Hindlimb muscle (tissue), 1 donor: ENCODE measurements around the gene SERTAD4. TPM values are rescaled to one million over a fixed set of nuclear protein-coding genes. Genes with fewer than 3 reads are reported as not detected.
A peak's percentile ranks its signal among the peaks of the same experiment; 100 is the strongest.
"Not testable (repeated sequence)": the region's sequence is repeated elsewhere in the genome, so short reads cannot be mapped to it uniquely, and the experiment has no call there.

Experiments used
- DNase-seq: peaks from one replicate; pipeline ENCODE4 v3.0.0-alpha.2; 2013
- polyA plus RNA-seq: library from polyadenylated mRNA; unstranded; fragments of 120-200 nt; gene quantifications from one replicate; pipeline ENCODE4 v1.2.1, GENCODE V29; 2013; ENCODE audit not compliant: insufficient read length

The SERTAD4 gene
- polyA plus RNA-seq, 1 donor: 2.7 TPM

DNA sequence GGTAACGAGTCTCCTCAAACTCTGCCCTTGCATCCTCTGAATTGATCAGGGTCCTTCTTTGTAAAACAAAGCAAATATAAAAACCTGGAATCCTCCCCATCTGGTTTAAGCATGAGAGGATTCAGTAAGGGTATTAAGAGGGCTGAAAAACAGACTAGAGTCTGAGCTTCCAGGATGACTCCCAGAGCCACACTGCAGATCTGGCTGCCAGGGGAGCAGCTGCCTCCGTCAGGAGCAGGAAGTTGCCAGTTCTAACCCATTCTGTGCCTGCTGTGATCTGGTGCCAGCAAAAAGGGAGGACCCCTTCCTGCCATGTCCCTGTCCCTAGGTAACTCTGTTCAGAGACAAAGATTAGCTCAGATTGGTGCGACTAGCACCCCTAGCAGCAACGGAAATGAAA lies 27.5 kb downstream of the SERTAD4 start:
- no peak for DNase-seq

DNA sequence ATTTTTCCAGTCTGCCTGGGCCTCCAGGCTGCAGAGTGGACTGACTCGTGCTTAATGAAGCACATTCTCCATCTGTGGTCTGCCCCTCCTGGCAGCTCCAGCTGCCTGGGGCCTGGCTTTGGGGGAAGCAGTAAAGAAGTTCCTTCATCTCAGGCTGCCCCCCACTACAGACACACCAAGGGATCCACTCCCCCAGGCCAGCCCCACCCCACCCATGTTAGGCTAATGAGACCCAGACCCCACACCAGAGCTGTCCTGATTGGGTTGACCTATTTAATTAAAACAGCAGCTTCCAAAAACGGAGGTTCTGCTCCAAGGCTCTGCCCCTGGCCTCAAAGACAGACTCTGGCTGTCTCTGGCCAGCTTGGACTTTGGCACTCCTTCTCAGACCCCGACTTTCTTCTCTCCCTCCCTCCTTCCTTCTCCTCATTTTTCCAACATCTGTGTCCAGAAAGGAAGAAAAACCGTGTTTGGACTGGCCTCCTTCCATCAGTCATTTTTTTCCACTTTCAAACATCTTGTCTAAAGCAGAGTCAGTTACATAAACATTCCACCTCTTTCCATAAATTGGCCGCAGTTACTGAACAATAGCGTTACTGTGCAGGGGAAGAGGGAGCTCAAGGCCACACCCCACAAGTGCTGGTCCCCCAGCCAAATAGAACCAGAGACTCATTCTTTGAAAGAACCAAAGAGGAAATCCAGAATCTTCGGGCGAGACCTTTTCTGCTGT lies 29.7 kb downstream of the SERTAD4 start:
- peak; percentile 94 for DNase-seq

DNA sequence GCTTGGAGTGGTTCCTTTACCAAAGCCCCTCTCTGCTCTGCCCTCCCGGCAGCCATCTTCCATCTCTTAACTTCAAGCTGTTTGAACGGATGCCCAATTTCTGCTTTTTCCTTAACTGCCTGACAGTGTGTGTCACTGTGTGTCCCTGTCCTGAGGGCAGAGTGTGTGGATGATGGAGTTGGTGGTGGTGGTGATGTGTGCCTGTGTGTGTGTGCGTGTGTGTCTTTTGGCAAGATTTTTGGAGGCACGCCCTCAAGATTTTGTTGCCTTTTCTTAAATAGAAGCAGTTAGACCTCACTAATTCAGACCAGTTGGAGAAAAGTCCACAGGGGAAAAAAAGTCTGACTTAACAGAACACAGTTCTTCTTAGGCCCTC lies 30.3 kb downstream of the SERTAD4 start:
- DNase-seq: no peak

DNA sequence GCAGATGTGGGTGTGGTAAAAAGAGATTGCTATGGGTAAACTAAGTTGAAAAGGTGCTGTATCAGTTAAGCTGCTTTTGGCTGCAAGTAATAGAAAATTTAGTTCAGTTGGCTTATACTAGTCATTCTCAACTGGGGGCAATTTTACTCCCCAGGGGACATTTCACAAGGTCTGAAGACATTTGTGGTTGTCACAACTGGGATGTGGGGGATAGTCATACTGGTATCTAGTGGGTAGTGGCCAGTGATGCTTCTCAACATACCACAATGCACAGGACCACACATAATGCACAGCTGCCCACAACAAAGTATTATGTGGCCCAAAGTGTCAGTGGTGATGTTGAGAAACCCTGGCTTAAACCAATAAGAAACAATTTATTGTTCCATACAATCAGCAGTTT lies 31.4 kb downstream of the SERTAD4 start:
- no peak for DNase-seq

DNA sequence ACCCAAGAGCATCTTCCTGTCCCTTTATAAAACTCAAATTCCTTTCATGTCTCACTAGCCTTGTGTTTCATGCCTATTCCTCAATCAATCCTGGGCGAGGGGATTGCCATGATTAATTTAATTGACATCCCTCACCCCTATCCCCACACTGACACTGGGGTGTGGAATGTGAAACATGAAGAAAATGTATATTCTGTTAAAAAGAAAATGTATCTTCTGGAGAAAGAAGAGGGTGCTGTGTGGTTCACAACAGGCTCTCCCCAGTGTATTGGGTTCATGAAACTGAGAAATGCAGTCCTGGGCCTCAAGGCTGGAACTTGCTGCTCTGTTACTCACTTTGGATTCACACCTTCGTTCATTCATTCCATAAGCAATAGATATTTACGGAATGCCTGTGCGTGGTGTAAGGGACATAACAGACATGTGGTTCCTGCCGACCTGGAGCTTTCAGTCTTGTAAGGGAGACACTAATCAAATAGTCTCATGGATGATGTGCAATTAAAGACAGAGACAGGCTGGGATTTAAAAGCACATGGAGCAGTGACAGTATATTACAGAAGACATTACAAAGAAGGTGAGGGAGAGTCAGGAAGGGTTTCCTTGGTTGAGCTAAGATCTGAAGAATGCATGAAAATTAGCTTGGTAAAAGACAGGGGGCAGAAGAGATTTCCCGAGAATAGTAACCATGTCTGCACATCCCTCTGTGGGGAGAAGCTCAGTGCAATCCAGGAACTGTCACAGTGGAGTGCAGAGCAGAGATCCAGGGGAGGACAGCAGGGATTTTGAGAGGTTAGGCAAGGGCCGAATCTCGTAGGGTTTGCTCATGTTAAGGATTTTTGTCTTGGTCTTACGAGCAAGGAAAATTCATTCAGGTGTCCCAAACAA lies 32.1 kb downstream of the SERTAD4 start:
- no peak for DNase-seq

DNA sequence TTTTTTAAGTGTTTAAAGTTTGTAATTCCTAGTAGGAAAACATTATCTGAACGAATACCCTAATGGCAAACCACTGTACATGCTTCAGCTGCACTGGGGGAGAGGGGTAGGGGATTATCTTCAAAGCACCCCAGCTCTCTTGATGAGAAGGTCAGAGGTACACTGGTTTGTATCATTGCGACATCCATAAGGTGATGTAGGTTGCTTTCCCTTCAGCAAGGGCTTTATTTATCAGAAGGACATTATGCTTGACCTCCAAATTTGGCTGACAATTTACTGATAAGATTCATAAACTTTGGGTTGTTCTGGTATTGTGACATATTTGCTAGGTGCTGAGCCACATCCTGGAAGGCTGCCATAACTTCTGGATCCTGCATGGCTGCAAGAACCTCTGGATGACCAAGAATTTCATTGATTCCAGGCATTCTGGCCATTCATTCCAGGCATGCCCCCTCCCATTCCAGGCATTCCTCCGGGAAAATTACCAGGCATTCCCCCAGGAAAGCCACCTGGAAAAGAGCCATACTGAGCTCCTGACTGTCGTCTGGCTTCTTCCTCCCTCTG lies 32.9 kb downstream of the SERTAD4 start:
- not testable (repeated sequence) for DNase-seq

DNA sequence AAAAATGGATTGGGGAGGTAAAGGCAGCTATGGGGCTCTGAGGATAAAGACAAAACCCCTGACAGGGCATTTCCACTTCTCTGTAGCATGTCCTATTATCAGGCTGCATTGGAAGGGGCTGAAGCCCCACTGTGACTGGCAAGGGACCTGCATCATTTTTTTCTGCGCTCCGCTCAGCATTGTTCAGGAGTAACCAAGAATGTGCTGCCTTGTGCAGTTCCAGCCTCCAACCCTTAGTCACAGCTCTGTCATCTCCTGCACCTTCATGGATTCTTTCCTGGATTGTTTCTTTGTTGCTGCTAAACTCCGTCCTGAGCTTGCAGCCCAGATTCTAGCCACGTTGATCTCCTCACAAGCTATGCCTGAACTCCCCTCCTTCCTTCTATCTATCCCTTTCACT lies 37.4 kb downstream of the SERTAD4 start:
- no peak for DNase-seq

DNA sequence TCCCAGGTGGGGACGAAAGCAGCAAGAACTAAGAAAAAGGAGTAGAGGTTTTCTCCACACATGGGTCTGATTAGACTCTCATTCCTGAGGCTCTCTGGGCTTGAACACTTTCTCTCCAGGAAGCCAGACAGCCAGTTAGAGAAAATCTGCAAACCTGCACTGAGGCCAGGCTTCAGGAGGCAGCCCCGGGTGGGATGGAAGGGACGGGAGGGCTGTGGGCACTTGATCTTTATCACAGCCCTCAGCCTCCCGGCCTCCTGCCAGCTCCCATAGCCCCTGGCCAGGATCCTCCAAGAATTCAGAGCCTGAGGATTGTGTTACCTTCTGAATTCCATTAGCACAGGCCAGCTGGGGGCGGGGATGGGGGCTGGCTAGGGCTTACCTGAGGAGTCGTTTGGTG lies 40.1 kb downstream of the SERTAD4 start:
- DNase-seq: no peak

DNA sequence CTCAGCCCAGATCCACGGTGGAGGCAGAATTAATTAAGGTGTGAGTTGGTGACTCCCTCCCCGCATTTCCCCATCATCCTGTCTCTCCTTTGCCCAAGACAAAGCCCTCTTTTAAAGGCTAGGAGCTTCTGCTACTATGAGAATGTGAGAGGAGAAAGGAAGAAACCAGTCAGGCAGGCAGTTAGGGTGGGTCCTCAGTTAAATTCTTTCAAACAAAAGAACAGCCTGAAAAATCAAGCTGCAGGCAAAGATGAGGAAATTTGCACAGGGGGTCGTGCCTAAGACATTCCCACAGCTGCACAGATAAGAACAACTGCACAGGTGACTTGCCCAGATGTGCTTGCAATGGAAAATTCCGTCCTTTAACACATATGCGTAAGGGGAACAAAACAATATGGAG lies 47.6 kb downstream of the SERTAD4 start:
- no peak for DNase-seq

DNA sequence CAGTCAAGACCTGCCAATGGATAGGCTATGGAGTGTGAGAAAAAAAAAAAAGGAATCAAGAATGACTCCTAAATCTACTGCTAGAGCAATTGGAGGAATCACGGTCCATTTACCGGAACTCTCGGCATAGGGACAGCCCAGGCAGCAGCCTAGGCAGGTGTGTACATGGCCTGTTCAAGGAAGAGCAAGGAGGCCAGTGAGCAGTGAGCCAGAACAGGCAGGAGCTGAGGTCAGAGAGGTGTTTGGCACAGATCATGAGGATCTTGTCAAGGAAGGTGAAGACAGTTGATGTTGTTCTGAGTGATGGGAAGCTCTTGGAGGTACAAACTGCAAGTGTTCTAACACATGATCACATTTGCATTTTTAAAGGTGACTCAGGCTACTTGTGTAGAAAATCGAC lies 55.5 kb downstream of the SERTAD4 start:
- DNase-seq: no peak

DNA sequence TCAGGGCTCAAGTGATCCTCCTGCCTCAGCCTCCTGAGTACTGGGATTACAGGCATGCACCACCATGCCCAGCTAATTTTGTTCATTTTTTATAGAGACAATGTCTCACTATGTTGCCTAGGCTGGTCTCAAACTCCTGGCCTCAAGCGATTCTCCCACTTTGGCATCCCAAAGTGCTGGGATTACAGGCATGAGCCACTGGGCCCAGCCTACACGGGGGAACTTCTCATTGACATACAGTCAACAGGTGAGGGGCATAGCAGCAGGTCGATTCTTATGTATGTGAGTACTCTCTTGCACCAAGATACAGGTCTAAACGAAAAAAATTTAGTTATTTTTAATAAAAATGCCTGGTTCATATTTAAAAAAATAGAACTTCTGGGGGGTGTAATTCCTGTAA lies 56.7 kb downstream of the SERTAD4 start:
- no peak for DNase-seq

DNA sequence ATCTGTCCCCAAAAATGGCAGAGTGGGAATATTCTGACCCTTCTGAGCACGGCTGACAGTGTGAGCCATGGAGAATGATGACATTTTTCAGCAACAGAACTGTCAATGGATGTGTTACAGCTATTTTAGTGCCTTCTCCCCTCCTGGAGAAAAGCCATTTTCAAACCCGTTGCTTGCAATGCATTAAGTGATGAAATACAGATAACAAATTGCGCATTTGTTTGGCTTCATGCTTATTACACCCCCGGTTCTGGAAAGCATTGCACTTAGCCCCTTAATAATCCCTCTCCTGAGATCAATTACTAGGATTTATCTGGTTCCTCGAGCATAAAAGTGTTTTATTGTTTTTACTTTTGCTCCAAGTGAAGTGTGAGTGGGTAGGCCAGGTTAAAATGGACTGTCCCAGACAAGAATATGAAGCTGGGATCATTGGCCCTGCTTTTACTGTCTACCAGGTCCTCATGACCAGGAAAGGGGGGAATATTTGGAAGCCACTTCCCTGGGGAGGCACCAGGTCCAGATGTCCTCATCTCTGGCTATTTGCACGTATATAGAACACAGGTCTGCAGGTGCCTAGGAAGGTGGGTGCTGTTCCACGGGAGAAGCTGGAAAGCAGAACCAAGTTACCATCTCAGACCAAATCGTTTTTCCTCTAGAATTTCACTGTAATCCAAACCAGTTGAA lies 58.6 kb downstream of the SERTAD4 start:
- peak; percentile 29 for DNase-seq

DNA sequence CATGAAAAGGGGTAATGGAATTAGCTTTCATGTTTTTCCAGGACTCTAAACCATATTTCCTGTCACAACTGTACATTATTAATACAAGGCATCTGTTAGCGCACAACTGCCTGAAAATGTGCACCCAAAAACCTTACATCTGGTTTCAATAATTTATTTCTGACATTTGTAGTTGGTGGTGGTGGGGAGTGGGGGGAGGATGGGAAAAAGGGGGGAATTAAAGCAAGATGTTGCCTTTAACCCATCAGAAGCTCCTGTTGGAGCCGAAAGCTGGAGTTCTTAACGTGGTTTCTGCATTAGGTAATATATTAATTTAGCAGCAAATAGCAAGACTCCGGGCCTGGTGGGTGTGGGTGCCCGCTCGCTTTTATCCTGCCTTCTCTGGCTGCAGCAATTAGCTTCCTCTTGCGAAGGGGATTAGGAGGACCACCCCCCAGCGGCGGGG lies 59.2 kb downstream of the SERTAD4 start:
- peak; percentile 77 for DNase-seq

DNA sequence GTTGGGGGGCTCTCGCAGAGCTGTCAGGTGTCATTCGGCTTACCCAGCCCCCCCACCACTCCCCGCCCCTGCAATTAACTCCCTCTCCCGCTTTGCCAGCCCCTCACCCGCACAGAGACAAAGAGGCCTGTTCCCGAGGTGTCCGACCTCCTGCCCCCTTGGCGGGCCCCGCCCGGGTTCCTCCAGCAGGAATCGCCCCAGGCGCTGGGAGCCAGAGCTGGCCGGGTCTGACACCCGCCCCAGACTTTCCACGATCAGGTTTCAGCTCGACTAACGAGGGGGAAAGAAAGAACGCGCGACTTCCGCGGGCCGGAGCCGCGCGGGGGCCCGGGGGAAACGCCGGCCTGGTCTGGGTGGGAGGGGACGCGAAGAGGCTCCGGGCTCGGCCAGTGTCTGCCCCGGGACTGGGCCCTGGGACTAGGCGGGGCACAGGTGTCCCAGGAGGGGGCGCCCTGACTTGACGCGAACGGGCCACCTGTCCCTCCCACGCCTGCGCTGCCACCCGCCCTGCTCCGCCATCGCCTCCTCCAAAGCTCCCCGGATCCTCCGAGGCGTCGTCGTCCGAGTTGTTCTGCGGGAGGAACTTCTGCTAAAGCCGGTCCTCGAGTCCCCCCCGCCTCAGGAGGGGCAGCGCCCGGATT lies 59.8 kb downstream of the SERTAD4 start:
- peak; percentile 85 for DNase-seq

DNA sequence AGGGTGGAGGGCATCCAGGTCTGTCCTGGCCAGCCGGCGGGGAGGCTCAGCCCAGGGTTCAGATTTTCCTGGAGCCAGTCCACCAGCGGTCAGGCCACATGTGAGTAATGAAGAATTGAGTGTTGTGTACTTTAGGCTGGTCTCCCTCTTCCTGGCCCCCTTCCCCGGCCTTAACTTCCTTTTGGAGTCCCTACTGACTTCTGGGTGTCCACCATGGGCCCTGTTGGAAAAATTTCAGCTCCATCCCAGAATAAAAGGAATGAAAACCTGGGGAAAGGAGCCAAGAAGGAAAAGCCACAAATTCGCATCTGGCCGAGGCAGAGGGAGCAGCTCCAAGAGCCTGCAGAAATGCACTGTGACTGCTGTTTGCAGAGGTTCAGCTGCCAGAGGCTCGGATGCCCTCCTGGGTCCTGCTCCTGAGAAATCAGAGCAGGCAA lies 60.6 kb downstream of the SERTAD4 start:
- peak; percentile 82 for DNase-seq

DNA sequence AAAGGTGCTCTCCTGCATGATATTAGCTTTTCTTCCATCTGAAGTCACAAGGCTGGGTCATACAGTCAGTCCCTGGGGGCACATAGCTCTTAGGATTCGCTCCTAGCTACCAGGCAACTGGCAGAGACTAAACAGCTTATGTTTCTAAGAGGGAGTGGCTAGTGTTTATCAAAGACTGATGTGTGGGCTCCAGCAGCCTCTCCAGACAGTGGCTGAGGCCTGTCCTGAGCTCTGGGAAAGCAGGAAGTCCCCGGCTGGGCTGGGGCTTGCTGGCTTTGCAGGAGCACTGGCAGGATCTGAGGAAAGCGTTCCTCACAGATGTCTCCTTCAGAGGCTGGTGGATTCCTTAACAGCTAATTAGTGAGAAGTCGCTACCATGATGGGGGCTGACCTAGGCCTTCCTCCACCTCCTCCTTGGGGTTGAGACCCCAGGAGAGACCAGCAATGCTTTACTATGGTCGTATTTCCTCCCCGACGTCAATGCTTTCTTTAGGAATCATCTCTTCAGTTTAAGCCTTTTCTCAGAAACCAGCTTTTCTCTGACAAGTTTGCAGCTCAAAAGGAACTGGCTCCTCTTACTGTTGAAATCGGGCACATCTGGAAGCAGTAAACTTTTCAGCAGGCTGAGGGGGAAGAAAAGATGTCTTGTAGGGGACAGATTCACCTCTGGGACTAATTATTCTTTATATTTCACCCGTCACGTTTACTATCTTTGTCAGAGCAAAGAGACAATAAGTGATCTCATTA lies 62.6 kb downstream of the SERTAD4 start:
- DNase-seq: peak; percentile 57

Other genes with a start within 250 kb of the SERTAD4 start
- gene HHAT, start 96.1 kb downstream of the SERTAD4 start, polyA plus RNA-seq: 4.6 TPM